HEK293 (cell line): ENCODE data around the gene ZNF521.

Experiments
- GLI2 ChIP-seq: fragments of 450-650 bp; formaldehyde crosslinking; IDR thresholded peaks from 2 replicates; pipeline ENCODE4; 2017; ENCODE audit warnings: missing biosample characterization, missing genetic modification characterization, low read depth, borderline replicate concordance
- HOXA7 ChIP-seq: sonication (generic); formaldehyde crosslinking; IDR thresholded peaks from 2 replicates; pipeline ENCODE4 v1.8.1; 2022; ENCODE audit warnings: missing genetic modification reagents, borderline replicate concordance
- IKZF3 ChIP-seq: fragments of 450-650 bp; IDR thresholded peaks from 2 replicates; pipeline ENCODE4 v1.5.0; 2018; ENCODE audit warnings: missing biosample characterization, mild to moderate bottlenecking, missing genetic modification characterization, moderate library complexity
- MEIS1 ChIP-seq: sonication (generic); formaldehyde crosslinking; IDR thresholded peaks from 2 replicates; pipeline ENCODE4 v1.8.1; 2022; ENCODE audit warnings: missing genetic modification reagents, mild to moderate bottlenecking, borderline replicate concordance
- SALL2 ChIP-seq: fragments of 450-650 bp; formaldehyde crosslinking; IDR thresholded peaks from 2 replicates; pipeline ENCODE4 v1.5.0; 2017; ENCODE audit warnings: missing biosample characterization, mild to moderate bottlenecking, missing genetic modification characterization, borderline replicate concordance
- SP2 ChIP-seq: fragments of 450-650 bp; formaldehyde crosslinking; IDR thresholded peaks from 2 replicates; pipeline ENCODE4 v1.5.1; 2016; ENCODE audit warnings: missing biosample characterization, missing genetic modification characterization
- WT1 ChIP-seq: fragments of 450-650 bp; formaldehyde crosslinking; IDR thresholded peaks from 2 replicates; pipeline ENCODE4 v1.5.1; 2016; ENCODE audit warnings: missing biosample characterization, missing genetic modification characterization
- ZBTB20 ChIP-seq: fragments of 450-650 bp; formaldehyde crosslinking; IDR thresholded peaks from 2 replicates; pipeline ENCODE4 v1.5.1; 2016; ENCODE audit warnings: missing biosample characterization, missing genetic modification characterization
- ZNF114 ChIP-seq: fragments of 450-650 bp; formaldehyde crosslinking; IDR thresholded peaks from 2 replicates; pipeline ENCODE4 v1.5.0; 2017; ENCODE audit warnings: missing biosample characterization, missing genetic modification characterization
- ZNF133 ChIP-seq: fragments of 450-650 bp; formaldehyde crosslinking; IDR thresholded peaks from 2 replicates; pipeline ENCODE4 v1.5.1; 2016; ENCODE audit warnings: missing biosample characterization, missing genetic modification characterization
- ZNF16 ChIP-seq: fragments of 450-650 bp; formaldehyde crosslinking; IDR thresholded peaks from 2 replicates; pipeline ENCODE4 v1.5.1; 2016; ENCODE audit warnings: low read depth, missing biosample characterization, missing genetic modification characterization
- ZNF169 ChIP-seq: fragments of 450-650 bp; formaldehyde crosslinking; IDR thresholded peaks from 2 replicates; pipeline ENCODE4 v1.5.1; 2016; ENCODE audit warnings: missing biosample characterization, missing genetic modification characterization
- ZNF184 ChIP-seq: fragments of 450-650 bp; IDR thresholded peaks from 2 replicates; pipeline ENCODE4 v1.5.1; 2018; ENCODE audit warnings: missing biosample characterization, mild to moderate bottlenecking, missing genetic modification characterization
- ZNF2 ChIP-seq: fragments of 450-650 bp; formaldehyde crosslinking; IDR thresholded peaks from 2 replicates; pipeline ENCODE4 v1.5.1; 2016; ENCODE audit warnings: missing biosample characterization, missing genetic modification characterization
- ZNF211 ChIP-seq: fragments of 450-650 bp; formaldehyde crosslinking; IDR thresholded peaks from 2 replicates; pipeline ENCODE4 v1.5.1; 2016; ENCODE audit warnings: low read depth, missing biosample characterization, missing genetic modification characterization
- ZNF239 ChIP-seq: fragments of 450-650 bp; formaldehyde crosslinking; IDR thresholded peaks from 2 replicates; pipeline ENCODE4 v1.5.1; 2016; ENCODE audit warnings: missing biosample characterization, missing genetic modification characterization
- ZNF248 ChIP-seq: fragments of 450-650 bp; formaldehyde crosslinking; IDR thresholded peaks from 2 replicates; pipeline ENCODE4 v1.5.1; 2017; ENCODE audit warnings: missing biosample characterization, missing genetic modification characterization
- ZNF311 ChIP-seq: fragments of 450-650 bp; formaldehyde crosslinking; IDR thresholded peaks from 2 replicates; pipeline ENCODE4 v1.5.1; 2017; ENCODE audit warnings: missing biosample characterization, missing genetic modification characterization, borderline replicate concordance
- ZNF366 ChIP-seq: fragments of 450-650 bp; formaldehyde crosslinking; conservative IDR thresholded peaks from 2 replicates; pipeline ENCODE4 v1.5.1; 2016; ENCODE audit warnings: missing biosample characterization, missing genetic modification characterization
- ZNF48 ChIP-seq: fragments of 450-650 bp; formaldehyde crosslinking; IDR thresholded peaks from 2 replicates; pipeline ENCODE4 v1.5.1; 2016; ENCODE audit warnings: missing biosample characterization, missing genetic modification characterization
- ZNF521 ChIP-seq: fragments of 450-650 bp; formaldehyde crosslinking; IDR thresholded peaks from 2 replicates; pipeline ENCODE4 v1.5.1; 2017; ENCODE audit warnings: missing biosample characterization, mild to moderate bottlenecking, missing genetic modification characterization
- ZNF529 ChIP-seq: fragments of 450-650 bp; formaldehyde crosslinking; IDR thresholded peaks from 2 replicates; pipeline ENCODE4 v1.5.1; 2017; ENCODE audit warnings: missing genetic modification characterization, missing biosample characterization; ENCODE audit not compliant: insufficient replicate concordance
- ZNF548 ChIP-seq: fragments of 450-650 bp; formaldehyde crosslinking; IDR thresholded peaks from 2 replicates; pipeline ENCODE4 v1.5.1; 2016; ENCODE audit warnings: missing biosample characterization, missing genetic modification characterization
- ZNF549 ChIP-seq: fragments of 450-650 bp; IDR thresholded peaks from 2 replicates; pipeline ENCODE4 v1.5.1; 2018; ENCODE audit warnings: missing biosample characterization, missing genetic modification characterization, mild to moderate bottlenecking, inconsistent platforms, moderate library complexity
- ZNF560 ChIP-seq: fragments of 450-650 bp; formaldehyde crosslinking; IDR thresholded peaks from 2 replicates; pipeline ENCODE4 v1.5.1; 2017; ENCODE audit warnings: missing biosample characterization, missing genetic modification characterization, borderline replicate concordance
- ZNF580 ChIP-seq: fragments of 450-650 bp; formaldehyde crosslinking; IDR thresholded peaks from 2 replicates; pipeline ENCODE4 v1.5.1; 2016; ENCODE audit warnings: missing biosample characterization, missing genetic modification characterization
- ZNF621 ChIP-seq: fragments of 450-650 bp; formaldehyde crosslinking; IDR thresholded peaks from 2 replicates; pipeline ENCODE4 v1.5.1; 2017; ENCODE audit warnings: missing biosample characterization, missing genetic modification characterization
- ZNF677 ChIP-seq: fragments of 450-650 bp; IDR thresholded peaks from 2 replicates; pipeline ENCODE4 v1.5.0; 2018; ENCODE audit warnings: missing biosample characterization, mild to moderate bottlenecking, missing genetic modification characterization, moderate library complexity
- TF ChIP-seq, protein P1 (sequence below): fragments of 450-650 bp; formaldehyde crosslinking; IDR thresholded peaks from 2 replicates; pipeline ENCODE4 v1.5.1; 2016; ENCODE audit warnings: missing biosample characterization, missing genetic modification characterization
- TF ChIP-seq, protein P2 (sequence below): fragments of 450-650 bp; formaldehyde crosslinking; IDR thresholded peaks from 2 replicates; pipeline ENCODE4 v1.5.1; 2016; ENCODE audit warnings: missing biosample characterization, missing genetic modification characterization
- TF ChIP-seq, protein P3 (sequence below): fragments of 450-650 bp; formaldehyde crosslinking; IDR thresholded peaks from 2 replicates; pipeline ENCODE4; 2016; ENCODE audit warnings: missing biosample characterization, missing genetic modification characterization
- TF ChIP-seq, protein P4 (sequence below): fragments of 450-650 bp; formaldehyde crosslinking; IDR thresholded peaks from 2 replicates; pipeline ENCODE4 v1.5.1; 2016; ENCODE audit warnings: missing biosample characterization, missing genetic modification characterization
- TF ChIP-seq, protein P5 (sequence below): IDR thresholded peaks from 2 replicates; pipeline ENCODE4 v1.6.1; 2011; ENCODE audit warnings: mild to moderate bottlenecking, low read depth, low read length, borderline replicate concordance

Gene ZNF521

DNA sequence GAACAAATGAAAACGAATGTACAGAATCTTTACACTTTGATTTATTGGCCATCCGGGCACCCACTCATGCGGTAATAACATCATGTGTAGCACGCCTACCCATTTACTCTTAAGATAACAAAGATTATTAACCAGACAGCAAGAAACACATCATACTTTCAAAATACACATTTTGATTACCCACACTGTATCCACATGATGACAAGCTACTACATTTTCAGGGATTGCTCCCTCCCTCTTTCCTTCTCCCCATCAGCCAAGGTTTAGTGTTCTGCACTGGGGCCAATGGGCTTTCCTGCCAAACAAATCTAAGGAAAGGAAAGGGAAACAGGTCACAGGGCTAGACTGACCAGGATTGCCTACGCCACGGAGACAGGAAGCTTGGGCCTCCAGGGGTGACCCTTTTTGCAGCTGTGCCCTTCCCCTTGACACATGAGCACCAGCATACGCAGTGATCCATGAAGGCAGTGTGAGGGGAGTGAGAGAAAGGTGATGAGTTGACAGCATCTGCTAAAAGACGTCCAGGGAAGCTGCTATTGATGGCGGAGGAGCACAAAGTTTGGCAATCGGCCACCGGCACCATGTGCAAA lies 76.5 kb downstream of the ZNF521 start (continued):
- TF ChIP-seq ZNF677 (tag by site-specific recombination) (no peak), ZNF169 (tag by site-specific recombination) (no peak), ZNF548 (tag by site-specific recombination) (no peak), ZNF366 (tag by site-specific recombination) (peak; percentile 60), ZNF560 (tag by site-specific recombination) (no peak), MEIS1 (CRISPR knock-in tag) (no peak), ZNF248 (no peak), ZBTB20 (tag by site-specific recombination) (no peak), ZNF549 (no peak), ZNF133 (tag by site-specific recombination) (no peak), ZNF521 (no peak), ZNF211 (tag by site-specific recombination) (no peak), ZNF184 (no peak), ZNF621 (tag by site-specific recombination) (no peak), ZNF239 (tag by site-specific recombination) (no peak), IKZF3 (peak; percentile 67), WT1 (no peak), SALL2 (tag by site-specific recombination) (no peak), ZNF114 (no peak), ZNF2 (tag by site-specific recombination) (no peak), GLI2 (tag by site-specific recombination) (no peak), ZNF311 (tag by site-specific recombination) (no peak), ZNF48 (no peak), ZNF16 (tag by site-specific recombination) (no peak), HOXA7 (CRISPR knock-in tag) (no peak), SP2 (tag by site-specific recombination) (no peak), ZNF529 (no peak), ZNF580 (tag by site-specific recombination) (peak; percentile 63; the same call in 1 of the 2 replicates)
- TF ChIP-seq, protein P1, sequence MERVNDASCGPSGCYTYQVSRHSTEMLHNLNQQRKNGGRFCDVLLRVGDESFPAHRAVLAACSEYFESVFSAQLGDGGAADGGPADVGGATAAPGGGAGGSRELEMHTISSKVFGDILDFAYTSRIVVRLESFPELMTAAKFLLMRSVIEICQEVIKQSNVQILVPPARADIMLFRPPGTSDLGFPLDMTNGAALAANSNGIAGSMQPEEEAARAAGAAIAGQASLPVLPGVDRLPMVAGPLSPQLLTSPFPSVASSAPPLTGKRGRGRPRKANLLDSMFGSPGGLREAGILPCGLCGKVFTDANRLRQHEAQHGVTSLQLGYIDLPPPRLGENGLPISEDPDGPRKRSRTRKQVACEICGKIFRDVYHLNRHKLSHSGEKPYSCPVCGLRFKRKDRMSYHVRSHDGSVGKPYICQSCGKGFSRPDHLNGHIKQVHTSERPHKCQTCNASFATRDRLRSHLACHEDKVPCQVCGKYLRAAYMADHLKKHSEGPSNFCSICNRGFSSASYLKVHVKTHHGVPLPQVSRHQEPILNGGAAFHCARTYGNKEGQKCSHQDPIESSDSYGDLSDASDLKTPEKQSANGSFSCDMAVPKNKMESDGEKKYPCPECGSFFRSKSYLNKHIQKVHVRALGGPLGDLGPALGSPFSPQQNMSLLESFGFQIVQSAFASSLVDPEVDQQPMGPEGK (tag by site-specific recombination): 0 out of 2 replicates have a peak, but pooled peaks have one; percentile 14
- TF ChIP-seq, protein P2, sequence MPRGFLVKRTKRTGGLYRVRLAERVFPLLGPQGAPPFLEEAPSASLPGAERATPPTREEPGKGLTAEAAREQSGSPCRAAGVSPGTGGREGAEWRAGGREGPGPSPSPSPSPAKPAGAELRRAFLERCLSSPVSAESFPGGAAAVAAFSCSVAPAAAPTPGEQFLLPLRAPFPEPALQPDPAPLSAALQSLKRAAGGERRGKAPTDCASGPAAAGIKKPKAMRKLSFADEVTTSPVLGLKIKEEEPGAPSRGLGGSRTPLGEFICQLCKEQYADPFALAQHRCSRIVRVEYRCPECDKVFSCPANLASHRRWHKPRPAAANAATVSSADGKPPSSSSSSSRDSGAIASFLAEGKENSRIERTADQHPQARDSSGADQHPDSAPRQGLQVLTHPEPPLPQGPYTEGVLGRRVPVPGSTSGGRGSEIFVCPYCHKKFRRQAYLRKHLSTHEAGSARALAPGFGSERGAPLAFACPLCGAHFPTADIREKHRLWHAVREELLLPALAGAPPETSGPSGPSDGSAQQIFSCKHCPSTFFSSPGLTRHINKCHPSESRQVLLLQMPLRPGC (tag by site-specific recombination): no peak
- TF ChIP-seq, protein P3, sequence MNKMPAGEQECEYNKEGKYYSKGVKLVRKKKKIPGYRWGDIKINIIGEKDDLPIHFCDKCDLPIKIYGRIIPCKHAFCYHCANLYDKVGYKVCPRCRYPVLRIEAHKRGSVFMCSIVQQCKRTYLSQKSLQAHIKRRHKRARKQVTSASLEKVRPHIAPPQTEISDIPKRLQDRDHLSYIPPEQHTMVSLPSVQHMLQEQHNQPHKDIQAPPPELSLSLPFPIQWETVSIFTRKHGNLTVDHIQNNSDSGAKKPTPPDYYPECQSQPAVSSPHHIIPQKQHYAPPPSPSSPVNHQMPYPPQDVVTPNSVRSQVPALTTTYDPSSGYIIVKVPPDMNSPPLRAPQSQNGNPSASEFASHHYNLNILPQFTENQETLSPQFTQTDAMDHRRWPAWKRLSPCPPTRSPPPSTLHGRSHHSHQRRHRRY (tag by site-specific recombination): no peak
- TF ChIP-seq, protein P4, sequence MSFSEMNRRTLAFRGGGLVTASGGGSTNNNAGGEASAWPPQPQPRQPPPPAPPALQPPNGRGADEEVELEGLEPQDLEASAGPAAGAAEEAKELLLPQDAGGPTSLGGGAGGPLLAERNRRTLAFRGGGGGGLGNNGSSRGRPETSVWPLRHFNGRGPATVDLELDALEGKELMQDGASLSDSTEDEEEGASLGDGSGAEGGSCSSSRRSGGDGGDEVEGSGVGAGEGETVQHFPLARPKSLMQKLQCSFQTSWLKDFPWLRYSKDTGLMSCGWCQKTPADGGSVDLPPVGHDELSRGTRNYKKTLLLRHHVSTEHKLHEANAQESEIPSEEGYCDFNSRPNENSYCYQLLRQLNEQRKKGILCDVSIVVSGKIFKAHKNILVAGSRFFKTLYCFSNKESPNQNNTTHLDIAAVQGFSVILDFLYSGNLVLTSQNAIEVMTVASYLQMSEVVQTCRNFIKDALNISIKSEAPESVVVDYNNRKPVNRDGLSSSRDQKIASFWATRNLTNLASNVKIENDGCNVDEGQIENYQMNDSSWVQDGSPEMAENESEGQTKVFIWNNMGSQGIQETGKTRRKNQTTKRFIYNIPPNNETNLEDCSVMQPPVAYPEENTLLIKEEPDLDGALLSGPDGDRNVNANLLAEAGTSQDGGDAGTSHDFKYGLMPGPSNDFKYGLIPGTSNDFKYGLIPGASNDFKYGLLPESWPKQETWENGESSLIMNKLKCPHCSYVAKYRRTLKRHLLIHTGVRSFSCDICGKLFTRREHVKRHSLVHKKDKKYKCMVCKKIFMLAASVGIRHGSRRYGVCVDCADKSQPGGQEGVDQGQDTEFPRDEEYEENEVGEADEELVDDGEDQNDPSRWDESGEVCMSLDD (tag by site-specific recombination): no peak
- TF ChIP-seq, protein P5, sequence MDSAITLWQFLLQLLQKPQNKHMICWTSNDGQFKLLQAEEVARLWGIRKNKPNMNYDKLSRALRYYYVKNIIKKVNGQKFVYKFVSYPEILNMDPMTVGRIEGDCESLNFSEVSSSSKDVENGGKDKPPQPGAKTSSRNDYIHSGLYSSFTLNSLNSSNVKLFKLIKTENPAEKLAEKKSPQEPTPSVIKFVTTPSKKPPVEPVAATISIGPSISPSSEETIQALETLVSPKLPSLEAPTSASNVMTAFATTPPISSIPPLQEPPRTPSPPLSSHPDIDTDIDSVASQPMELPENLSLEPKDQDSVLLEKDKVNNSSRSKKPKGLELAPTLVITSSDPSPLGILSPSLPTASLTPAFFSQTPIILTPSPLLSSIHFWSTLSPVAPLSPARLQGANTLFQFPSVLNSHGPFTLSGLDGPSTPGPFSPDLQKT: no peak
